Measurements from ENCODE around the gene MROH9. TPM values are rescaled to one million over a fixed set of nuclear protein-coding genes. Genes with fewer than 3 reads are reported as not detected.

MROH9 gene
- total and polyA plus RNA-seq, 9 of the 15 experiments (the other 6 are each of a cell fraction or from before 2014, with no cell fraction given): not detected

DNA sequence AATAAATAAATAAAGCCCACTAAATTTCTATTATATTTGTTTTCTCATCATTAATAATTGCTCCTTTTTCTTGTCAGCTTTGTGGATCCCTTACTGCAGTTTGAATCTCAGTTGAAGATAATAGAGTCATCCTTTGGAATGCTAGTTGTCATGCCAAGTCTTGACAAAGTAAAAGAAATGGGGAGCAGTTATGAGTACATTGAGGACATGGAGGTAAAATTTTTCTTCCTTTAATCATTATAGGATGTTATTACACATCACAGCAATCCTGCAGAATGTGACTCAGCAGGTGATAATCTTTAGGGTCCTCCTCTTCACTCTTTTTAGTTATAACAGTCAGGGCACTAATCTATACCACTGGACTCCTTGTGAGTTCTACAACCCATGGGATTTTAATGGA, 24.1 kb downstream of the MROH9 start:
- FAIRE-seq (no peak), ATAC-seq (no peak), DNase-seq (ENCODE audit: extremely low read depth in 1 of 4, low spot score in 3 of 4) (no peak)
- Histone ChIP-seq H3K27ac (ENCODE audit: extremely low read depth, low read depth, low read length) (no peak overlapping the region), H3K9ac (ENCODE audit: insufficient read depth in 1 of 2, low read depth in 2 of 2, low read length in 2 of 2) (no peak overlapping the region), H3K4me2 (ENCODE audit: insufficient read depth, low read length) (no peak overlapping the region), H2AFZ (ENCODE audit: low read depth, low read length) (no peak overlapping the region), H3K4me1 (replicated peaks in 1 of 2; ENCODE audit: control insufficient read depth in 2 of 2, insufficient read depth in 2 of 2, low read length in 2 of 2) (no peaks in the 10 kb centered on the region), H4K20me1 (replicated peaks; ENCODE audit: control insufficient read depth, insufficient read depth, low read length) (no peaks in the 10 kb centered on the region), H3K36me3 (ENCODE audit: control insufficient read depth, insufficient read depth, low read length) (no peaks in the 10 kb centered on the region), H3K9me3 (replicated peaks; ENCODE audit: control insufficient read depth, insufficient read depth, low read depth, low read length) (no peaks in the 10 kb centered on the region), H3K27me3 (ENCODE audit: control insufficient read depth in 2 of 2, insufficient read depth in 2 of 2, low read length in 2 of 2) (no peaks in the 10 kb centered on the region), H3K9me1 (ENCODE audit: control insufficient read depth, insufficient read depth, low read length) (no peaks in the 10 kb centered on the region), H3K4me3 (no peak overlapping the region), H3K79me2 (ENCODE audit: control insufficient read depth, insufficient read depth, low read length) (no peaks in the 10 kb centered on the region)
- ChIA-PET CTCF (ENCODE audit: low intra/inter-chr PET ratio) (no interaction called here), POLR2A (no interaction called here)
- intact Hi-C loops (cut with micrococcal nuclease): no loop called here
- in situ Hi-C loops (cut with MboI): no loop called here
- BruUV-seq (replicated peaks): no TSS peak
- TF ChIP-seq HMG20B (CRISPR knock-in tag; IDR thresholded peaks at IDR 0.05): no peak
- no peak for TF ChIP-seq ZNF408 (CRISPR knock-in tag; IDR thresholded peaks at IDR 0.05; ENCODE audit: low read depth)
- TF ChIP-seq, protein P1, sequence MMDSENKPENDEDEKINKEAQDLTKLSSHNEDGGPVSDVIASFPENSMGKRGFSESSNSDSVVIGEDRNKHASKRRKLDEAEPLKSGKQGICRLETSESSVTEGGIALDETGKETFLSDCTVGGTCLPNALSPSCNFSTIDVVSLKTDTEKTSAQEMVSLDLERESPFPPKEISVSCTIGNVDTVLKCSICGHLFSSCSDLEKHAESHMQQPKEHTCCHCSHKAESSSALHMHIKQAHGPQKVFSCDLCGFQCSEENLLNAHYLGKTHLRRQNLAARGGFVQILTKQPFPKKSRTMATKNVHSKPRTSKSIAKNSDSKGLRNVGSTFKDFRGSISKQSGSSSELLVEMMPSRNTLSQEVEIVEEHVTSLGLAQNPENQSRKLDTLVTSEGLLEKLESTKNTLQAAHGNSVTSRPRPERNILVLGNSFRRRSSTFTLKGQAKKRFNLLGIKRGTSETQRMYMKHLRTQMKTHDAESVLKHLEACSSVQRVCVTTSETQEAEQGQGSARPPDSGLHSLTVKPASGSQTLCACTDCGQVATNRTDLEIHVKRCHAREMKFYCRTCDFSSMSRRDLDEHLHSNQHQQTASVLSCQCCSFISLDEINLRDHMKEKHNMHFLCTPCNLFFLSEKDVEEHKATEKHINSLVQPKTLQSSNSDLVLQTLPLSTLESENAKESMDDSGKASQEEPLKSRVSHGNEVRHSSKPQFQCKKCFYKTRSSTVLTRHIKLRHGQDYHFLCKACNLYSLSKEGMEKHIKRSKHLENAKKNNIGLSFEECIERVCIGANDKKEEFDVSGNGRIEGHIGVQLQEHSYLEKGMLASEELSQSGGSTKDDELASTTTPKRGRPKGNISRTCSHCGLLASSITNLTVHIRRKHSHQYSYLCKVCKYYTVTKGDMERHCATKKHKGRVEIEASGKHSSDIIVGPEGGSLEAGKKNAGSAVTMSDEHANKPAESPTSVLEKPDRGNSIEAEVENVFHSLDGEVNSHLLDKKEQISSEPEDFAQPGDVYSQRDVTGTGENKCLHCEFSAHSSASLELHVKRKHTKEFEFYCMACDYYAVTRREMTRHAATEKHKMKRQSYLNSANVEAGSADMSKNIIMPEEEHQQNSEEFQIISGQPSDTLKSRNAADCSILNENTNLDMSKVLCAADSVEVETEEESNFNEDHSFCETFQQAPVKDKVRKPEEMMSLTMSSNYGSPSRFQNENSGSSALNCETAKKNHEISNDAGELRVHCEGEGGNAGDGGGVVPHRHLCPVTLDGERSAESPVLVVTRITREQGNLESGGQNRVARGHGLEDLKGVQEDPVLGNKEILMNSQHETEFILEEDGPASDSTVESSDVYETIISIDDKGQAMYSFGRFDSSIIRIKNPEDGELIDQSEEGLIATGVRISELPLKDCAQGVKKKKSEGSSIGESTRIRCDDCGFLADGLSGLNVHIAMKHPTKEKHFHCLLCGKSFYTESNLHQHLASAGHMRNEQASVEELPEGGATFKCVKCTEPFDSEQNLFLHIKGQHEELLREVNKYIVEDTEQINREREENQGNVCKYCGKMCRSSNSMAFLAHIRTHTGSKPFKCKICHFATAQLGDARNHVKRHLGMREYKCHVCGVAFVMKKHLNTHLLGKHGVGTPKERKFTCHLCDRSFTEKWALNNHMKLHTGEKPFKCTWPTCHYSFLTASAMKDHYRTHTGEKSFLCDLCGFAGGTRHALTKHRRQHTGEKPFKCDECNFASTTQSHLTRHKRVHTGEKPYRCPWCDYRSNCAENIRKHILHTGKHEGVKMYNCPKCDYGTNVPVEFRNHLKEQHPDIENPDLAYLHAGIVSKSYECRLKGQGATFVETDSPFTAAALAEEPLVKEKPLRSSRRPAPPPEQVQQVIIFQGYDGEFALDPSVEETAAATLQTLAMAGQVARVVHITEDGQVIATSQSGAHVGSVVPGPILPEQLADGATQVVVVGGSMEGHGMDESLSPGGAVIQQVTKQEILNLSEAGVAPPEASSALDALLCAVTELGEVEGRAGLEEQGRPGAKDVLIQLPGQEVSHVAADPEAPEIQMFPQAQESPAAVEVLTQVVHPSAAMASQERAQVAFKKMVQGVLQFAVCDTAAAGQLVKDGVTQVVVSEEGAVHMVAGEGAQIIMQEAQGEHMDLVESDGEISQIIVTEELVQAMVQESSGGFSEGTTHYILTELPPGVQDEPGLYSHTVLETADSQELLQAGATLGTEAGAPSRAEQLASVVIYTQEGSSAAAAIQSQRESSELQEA (IDR thresholded peaks at IDR 0.05; ENCODE audit: low read depth): no peak
- no peak for TF ChIP-seq GATAD2B (IDR thresholded peaks at IDR 0.05; ENCODE audit: borderline replicate concordance)
- TF ChIP-seq SMARCB1 (IDR thresholded peaks at IDR 0.05; ENCODE audit: insufficient read length, low read depth): no peak
- no peak for TF ChIP-seq ZSCAN32 (CRISPR knock-in tag; IDR thresholded peaks at IDR 0.05)
- TF ChIP-seq NRF1 (conservative IDR thresholded peaks at IDR 0.05 in 1 of 2, IDR thresholded peaks at IDR 0.05 in 1 of 2): no peak
- no peak for TF ChIP-seq ZNF311 (CRISPR knock-in tag; IDR thresholded peaks at IDR 0.05)
- TF ChIP-seq ZBTB7A (IDR thresholded peaks at IDR 0.05; ENCODE audit: borderline replicate concordance, control insufficient read depth, low read depth, low read length): no peak
- TF ChIP-seq SAP30 (IDR thresholded peaks at IDR 0.05; ENCODE audit: borderline replicate concordance, insufficient read depth, low read depth, low read length, poor library complexity, severe bottlenecking): no peak
- TF ChIP-seq MCM5 (IDR thresholded peaks at IDR 0.05; ENCODE audit: low read depth): no peak
- no peak for TF ChIP-seq ZNF551 (CRISPR knock-in tag; IDR thresholded peaks at IDR 0.05)

All from K562 (cell line).